Activated T-cell treated with anti-CD3 and anti-CD28 coated beads for 1 hour (primary cell): ENCODE measurements around the gene CNOT4.
"Not testable (repeated sequence)": the region's sequence is repeated elsewhere in the genome, so short reads cannot be mapped to it uniquely, and the experiment has no call there.

Experiments used
- DNase-seq: peaks from one replicate; pipeline ENCODE4 v3.0.0-alpha.2; 2020; ENCODE audit warnings: low read depth

Gene CNOT4

GRCh38 chr7:135512135-135512887 is 2.4 kb upstream of the CNOT4 start:
- no peak for DNase-seq

- DNase-seq: no peak
Measured at GRCh38 chr7:135510592-135511183, 786 bp upstream of the CNOT4 start.

GRCh38 chr7:135509589-135509838 is 388 bp downstream of the CNOT4 start:
- no peak for DNase-seq

GRCh38 chr7:135508883-135509588 is 866 bp downstream of the CNOT4 start:
- DNase-seq: peak; percentile 4

GRCh38 chr7:135501402-135501801 is 8.5 kb downstream of the CNOT4 start:
- DNase-seq: no peak

GRCh38 chr7:135499818-135500217 is 10.1 kb downstream of the CNOT4 start:
- no peak for DNase-seq

- DNase-seq: not testable (repeated sequence)
Measured at GRCh38 chr7:135497161-135497560, 12.7 kb downstream of the CNOT4 start.

GRCh38 chr7:135493362-135493761 is 16.5 kb downstream of the CNOT4 start:
- DNase-seq: no peak

GRCh38 chr7:135492151-135492550 is 17.8 kb downstream of the CNOT4 start:
- no peak for DNase-seq

GRCh38 chr7:135490783-135491182 is 19.1 kb downstream of the CNOT4 start:
- DNase-seq: no peak

- DNase-seq: no peak
Measured at GRCh38 chr7:135489791-135490190, 20.1 kb downstream of the CNOT4 start.

- no peak for DNase-seq
Measured at GRCh38 chr7:135486261-135486920, 23.5 kb downstream of the CNOT4 start.

GRCh38 chr7:135481598-135481979 is 28.3 kb downstream of the CNOT4 start:
- no peak for DNase-seq

GRCh38 chr7:135480966-135481597 is 28.8 kb downstream of the CNOT4 start:
- no peak for DNase-seq

- DNase-seq: no peak
Measured at GRCh38 chr7:135475521-135475920, 34.4 kb downstream of the CNOT4 start.

GRCh38 chr7:135469705-135470104 is 40.2 kb downstream of the CNOT4 start:
- DNase-seq: not testable (repeated sequence)

GRCh38 chr7:135467207-135467711 is 42.6 kb downstream of the CNOT4 start:
- DNase-seq: no peak

GRCh38 chr7:135466442-135467206 is 43.3 kb downstream of the CNOT4 start:
- no peak for DNase-seq

- DNase-seq: no peak
Measured at GRCh38 chr7:135463908-135464307, 46.0 kb downstream of the CNOT4 start.

- no peak for DNase-seq
Measured at GRCh38 chr7:135459951-135460567, 49.8 kb downstream of the CNOT4 start.

- DNase-seq: no peak
Measured at GRCh38 chr7:135459076-135459475, 50.8 kb downstream of the CNOT4 start.
